Measurements from ENCODE around the gene REPS1. TPM values are rescaled to one million over a fixed set of nuclear protein-coding genes. Genes with fewer than 3 reads are reported as not detected.
"Not testable (repeated sequence)": the region's sequence is repeated elsewhere in the genome, so short reads cannot be mapped to it uniquely, and the experiment has no call there.

Gene REPS1
- total RNA-seq, 1 experiment from 2014 or later: 28.6 TPM

DNA sequence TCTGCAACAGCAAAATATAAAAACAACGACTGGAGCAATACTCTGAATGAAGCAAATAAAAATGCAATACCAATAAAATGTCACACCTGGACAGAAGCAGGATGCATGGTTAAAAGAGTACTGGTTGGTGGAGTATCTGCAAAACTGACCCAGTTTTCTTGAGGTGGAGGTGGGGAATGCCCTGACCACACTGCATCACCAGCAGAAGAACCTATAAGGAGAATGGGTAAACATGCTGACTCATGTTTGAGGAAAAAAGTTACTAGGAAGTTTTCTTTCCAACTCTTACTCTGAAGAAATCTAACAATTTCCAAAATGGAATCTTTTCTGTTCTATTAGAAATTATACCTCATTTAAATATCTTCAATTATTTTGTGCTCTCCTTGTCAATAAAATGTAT is 43.6 kb downstream of the REPS1 start:
- ChIA-PET CTCF (no interaction called here), POLR2A (no interaction called here)
- Histone ChIP-seq H3K9me3 (ENCODE audit: control insufficient read depth, insufficient read depth, low read depth, low read length) (no peaks in the 10 kb centered on the region), H3K27ac (ENCODE audit: low read length) (no peak overlapping the region), H3K4me3 (ENCODE audit: low read depth in 2 of 2, low read length in 2 of 2) (no peak overlapping the region), H3K4me1 (ENCODE audit: control insufficient read depth, insufficient read depth, low read length) (no peaks in the 10 kb centered on the region; the same call in 1 of the 2 replicates), H3K27me3 (ENCODE audit: control insufficient read depth, insufficient read depth, low read length) (no peaks in the 10 kb centered on the region), H3K36me3 (ENCODE audit: control insufficient read depth, insufficient read depth, low read length) (peaks cover 3% of the 10 kb centered on the region)
- DNase-seq (ENCODE audit: low read depth, low spot score): no peak
- in situ Hi-C loops (cut with HindIII; ENCODE audit: low pct_unique_long_range_greater_than_20kb, low sequenced_read_pairs): no loop called here
- intact Hi-C loops (cut with micrococcal nuclease; ENCODE audit: unreplicated experiment): no loop called here
- no peak for TF ChIP-seq POLR2AphosphoS5 (IDR thresholded peaks at IDR 0.05; ENCODE audit: low read depth, low read length)
- TF ChIP-seq, protein P1, sequence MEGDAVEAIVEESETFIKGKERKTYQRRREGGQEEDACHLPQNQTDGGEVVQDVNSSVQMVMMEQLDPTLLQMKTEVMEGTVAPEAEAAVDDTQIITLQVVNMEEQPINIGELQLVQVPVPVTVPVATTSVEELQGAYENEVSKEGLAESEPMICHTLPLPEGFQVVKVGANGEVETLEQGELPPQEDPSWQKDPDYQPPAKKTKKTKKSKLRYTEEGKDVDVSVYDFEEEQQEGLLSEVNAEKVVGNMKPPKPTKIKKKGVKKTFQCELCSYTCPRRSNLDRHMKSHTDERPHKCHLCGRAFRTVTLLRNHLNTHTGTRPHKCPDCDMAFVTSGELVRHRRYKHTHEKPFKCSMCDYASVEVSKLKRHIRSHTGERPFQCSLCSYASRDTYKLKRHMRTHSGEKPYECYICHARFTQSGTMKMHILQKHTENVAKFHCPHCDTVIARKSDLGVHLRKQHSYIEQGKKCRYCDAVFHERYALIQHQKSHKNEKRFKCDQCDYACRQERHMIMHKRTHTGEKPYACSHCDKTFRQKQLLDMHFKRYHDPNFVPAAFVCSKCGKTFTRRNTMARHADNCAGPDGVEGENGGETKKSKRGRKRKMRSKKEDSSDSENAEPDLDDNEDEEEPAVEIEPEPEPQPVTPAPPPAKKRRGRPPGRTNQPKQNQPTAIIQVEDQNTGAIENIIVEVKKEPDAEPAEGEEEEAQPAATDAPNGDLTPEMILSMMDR (IDR thresholded peaks at IDR 0.05): no peak
- TF ChIP-seq, protein P2, sequence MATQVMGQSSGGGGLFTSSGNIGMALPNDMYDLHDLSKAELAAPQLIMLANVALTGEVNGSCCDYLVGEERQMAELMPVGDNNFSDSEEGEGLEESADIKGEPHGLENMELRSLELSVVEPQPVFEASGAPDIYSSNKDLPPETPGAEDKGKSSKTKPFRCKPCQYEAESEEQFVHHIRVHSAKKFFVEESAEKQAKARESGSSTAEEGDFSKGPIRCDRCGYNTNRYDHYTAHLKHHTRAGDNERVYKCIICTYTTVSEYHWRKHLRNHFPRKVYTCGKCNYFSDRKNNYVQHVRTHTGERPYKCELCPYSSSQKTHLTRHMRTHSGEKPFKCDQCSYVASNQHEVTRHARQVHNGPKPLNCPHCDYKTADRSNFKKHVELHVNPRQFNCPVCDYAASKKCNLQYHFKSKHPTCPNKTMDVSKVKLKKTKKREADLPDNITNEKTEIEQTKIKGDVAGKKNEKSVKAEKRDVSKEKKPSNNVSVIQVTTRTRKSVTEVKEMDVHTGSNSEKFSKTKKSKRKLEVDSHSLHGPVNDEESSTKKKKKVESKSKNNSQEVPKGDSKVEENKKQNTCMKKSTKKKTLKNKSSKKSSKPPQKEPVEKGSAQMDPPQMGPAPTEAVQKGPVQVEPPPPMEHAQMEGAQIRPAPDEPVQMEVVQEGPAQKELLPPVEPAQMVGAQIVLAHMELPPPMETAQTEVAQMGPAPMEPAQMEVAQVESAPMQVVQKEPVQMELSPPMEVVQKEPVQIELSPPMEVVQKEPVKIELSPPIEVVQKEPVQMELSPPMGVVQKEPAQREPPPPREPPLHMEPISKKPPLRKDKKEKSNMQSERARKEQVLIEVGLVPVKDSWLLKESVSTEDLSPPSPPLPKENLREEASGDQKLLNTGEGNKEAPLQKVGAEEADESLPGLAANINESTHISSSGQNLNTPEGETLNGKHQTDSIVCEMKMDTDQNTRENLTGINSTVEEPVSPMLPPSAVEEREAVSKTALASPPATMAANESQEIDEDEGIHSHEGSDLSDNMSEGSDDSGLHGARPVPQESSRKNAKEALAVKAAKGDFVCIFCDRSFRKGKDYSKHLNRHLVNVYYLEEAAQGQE (IDR thresholded peaks at IDR 0.05; ENCODE audit: insufficient read depth in 1 of 2, low read depth in 2 of 2, low read length in 1 of 2): no peak
- TF ChIP-seq TCF7L2 (IDR thresholded peaks at IDR 0.05; ENCODE audit: low read depth, low read length): no peak
- no peak for ATAC-seq
- BruUV-seq (replicated peaks): no TSS peak

DNA sequence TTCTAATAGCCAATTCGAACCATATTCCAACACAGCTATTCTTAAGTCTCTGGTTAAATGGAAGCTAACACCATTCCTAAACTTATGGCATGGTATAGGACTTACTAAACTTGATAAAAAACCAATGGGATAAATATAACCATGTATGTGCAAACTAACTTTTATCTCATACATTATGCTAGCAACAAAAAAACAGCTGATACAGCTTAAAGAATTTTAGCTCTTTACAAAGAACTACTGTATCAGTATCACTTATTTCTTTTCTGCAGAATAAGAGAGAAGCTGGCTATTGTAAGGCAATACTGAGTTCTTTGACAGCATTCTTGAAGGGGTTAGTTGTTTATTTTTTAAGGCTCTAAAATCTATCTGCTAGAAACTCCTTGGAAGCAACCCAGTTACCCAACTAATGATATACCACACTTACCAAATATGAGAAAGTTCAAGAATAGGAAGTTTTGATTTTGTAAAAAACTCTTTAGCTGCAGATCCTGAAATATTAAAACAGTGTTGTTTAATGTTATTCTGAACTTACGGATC is 44.9 kb downstream of the REPS1 start:
- CTCF ChIA-PET: no interaction called here
- DNase-seq (ENCODE audit: low read depth, low spot score): no peak
- intact Hi-C loops (cut with micrococcal nuclease; ENCODE audit: unreplicated experiment): no loop called here
- ATAC-seq: no peak
- in situ Hi-C loops (cut with HindIII; ENCODE audit: low pct_unique_long_range_greater_than_20kb, low sequenced_read_pairs): no loop called here
- Histone ChIP-seq H3K27ac (ENCODE audit: low read length) (no peak overlapping the region), H3K27me3 (ENCODE audit: control insufficient read depth, insufficient read depth, low read length) (no peaks in the 10 kb centered on the region), H3K4me3 (ENCODE audit: low read depth in 2 of 2, low read length in 2 of 2) (no peak overlapping the region), H3K36me3 (ENCODE audit: control insufficient read depth, insufficient read depth, low read length) (peaks cover 3% of the 10 kb centered on the region), H3K9me3 (ENCODE audit: control insufficient read depth, insufficient read depth, low read depth, low read length) (no peaks in the 10 kb centered on the region), H3K4me1 (ENCODE audit: control insufficient read depth, insufficient read depth, low read length) (no peaks in the 10 kb centered on the region; the same call in 1 of the 2 replicates)
- POLR2A ChIA-PET: no interaction called here
- BruUV-seq (replicated peaks): no TSS peak
- TF ChIP-seq, protein P2 (IDR thresholded peaks at IDR 0.05; ENCODE audit: insufficient read depth in 1 of 2, low read depth in 2 of 2, low read length in 1 of 2): no peak
- TF ChIP-seq, protein P1 (IDR thresholded peaks at IDR 0.05): no peak
- no peak for TF ChIP-seq SIN3A (IDR thresholded peaks at IDR 0.05; ENCODE audit: borderline replicate concordance, insufficient read depth, low read depth, low read length)
- no peak for TF ChIP-seq POLR2AphosphoS5 (IDR thresholded peaks at IDR 0.05; ENCODE audit: low read depth, low read length)
- TF ChIP-seq TCF7L2 (IDR thresholded peaks at IDR 0.05; ENCODE audit: low read depth, low read length): no peak

DNA sequence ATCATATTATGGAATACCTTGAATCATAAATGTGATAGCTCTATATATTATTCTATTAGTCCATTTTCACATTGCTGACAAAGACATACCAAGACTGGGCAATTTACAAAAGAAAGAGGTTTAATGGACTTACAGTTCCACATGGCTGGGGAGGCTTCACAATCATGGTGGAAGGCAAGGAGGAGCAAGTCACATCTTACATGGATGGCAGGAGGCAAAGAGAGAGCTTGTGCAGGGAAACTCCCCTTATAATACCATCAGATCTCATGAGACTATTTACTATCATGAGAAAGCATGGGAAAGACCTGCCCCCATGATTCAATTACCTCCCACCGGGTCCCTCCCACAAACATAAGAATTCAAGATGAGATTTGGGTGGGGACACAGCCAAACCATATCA is 51.2 kb downstream of the REPS1 start:
- H3K27me3 ChIP-seq (ENCODE audit: control insufficient read depth, insufficient read depth, low read length); DNase-seq (ENCODE audit: low read depth, low spot score); in situ Hi-C loops (cut with HindIII; ENCODE audit: low pct_unique_long_range_greater_than_20kb, low sequenced_read_pairs); H3K27ac ChIP-seq (ENCODE audit: low read length); BruUV-seq (replicated peaks); ATAC-seq; H3K9me3 ChIP-seq (ENCODE audit: control insufficient read depth, insufficient read depth, low read depth, low read length); intact Hi-C loops (cut with micrococcal nuclease; ENCODE audit: unreplicated experiment); CTCF ChIA-PET; H3K4me1 ChIP-seq (ENCODE audit: control insufficient read depth, insufficient read depth, low read length); H3K36me3 ChIP-seq (ENCODE audit: control insufficient read depth, insufficient read depth, low read length); H3K4me3 ChIP-seq (ENCODE audit: low read depth in 2 of 2, low read length in 2 of 2): not testable (repeated sequence)
- POLR2A ChIA-PET: interaction anchor here (0.6 kb wide), 1 partner anchor 499 kb away, joined by 3 read pairs; no protein-coding TSS in a partner anchor

All from Panc1 (cell line).